Lower leg skin (tissue), 4 donors: ENCODE results near the gene RALGAPA1. TPM values are rescaled to one million over a fixed set of nuclear protein-coding genes. Genes with fewer than 3 reads are reported as not detected.
"Not testable (repeated sequence)": the region's sequence is repeated elsewhere in the genome, so short reads cannot be mapped to it uniquely, and the experiment has no call there.

ENCODE experiments used
- DNase-seq, 2 donors: peaks; one replicate each; pipeline ENCODE4 v3.0.0-alpha.2; 2019; ENCODE audit warnings: low spot score in 2 of 2
- H3K4me3 ChIP-seq: fragments of 200-600 bp; sonication (generic); 2 replicates; pipeline ENCODE4 v1.5.1; 2017; ENCODE audit warnings: mild to moderate bottlenecking, low read depth; ENCODE audit not compliant: poor library complexity, severe bottlenecking
- POLR2A ChIP-seq, 2 donors: fragments of 450-650 bp; IDR thresholded peaks; one replicate each; pipeline ENCODE4 v1.6.1; 2016 to 2017; ENCODE audit warnings: antibody characterized with exemption in 2 of 2, mild to moderate bottlenecking in 1 of 2, moderate library complexity in 1 of 2
- WGBS, 2 donors: methylation state at CpG; one replicate each; pipeline ENCODE4 v1.1.5; 2018; 5-methylcytosine and 5-hydroxymethylcytosine counted together
- intact Hi-C: fragments of 100-400 bp; cut with DNase I; formaldehyde crosslinking; loops from one replicate; pipeline ENCODE4 v1.15.0; 2023; ENCODE audit warnings: low total_unique reads
- total RNA-seq, 4 donors: library from RNA; depleted of rRNA; stranded (reverse); fragments of >200 nt; gene quantifications; one replicate each; pipeline ENCODE4 v1.1.0, GENCODE V29; 2016
- TF ChIP-seq, protein P1 (sequence below), 3 donors: fragments of 450-650 bp; IDR thresholded peaks; one replicate each; pipeline ENCODE4 v1.5.1; 2016; ENCODE audit warnings: antibody characterized with exemption in 3 of 3, mild to moderate bottlenecking in 3 of 3, moderate library complexity in 2 of 3

RALGAPA1 gene
- total RNA-seq, 4 donors from 2014 or later, result 48.4 to 56.9 (median 50.2) TPM

GRCh38 chr14:35695647-35696046, 113.4 kb downstream of the RALGAPA1 start:
- H3K4me3 ChIP-seq, result no peak overlapping the region
- DNase-seq, result no peak
- intact Hi-C loops, result no loop called here
- no peak for TF ChIP-seq POLR2A (IDR thresholded peaks at IDR 0.05)
- TF ChIP-seq, protein P1, sequence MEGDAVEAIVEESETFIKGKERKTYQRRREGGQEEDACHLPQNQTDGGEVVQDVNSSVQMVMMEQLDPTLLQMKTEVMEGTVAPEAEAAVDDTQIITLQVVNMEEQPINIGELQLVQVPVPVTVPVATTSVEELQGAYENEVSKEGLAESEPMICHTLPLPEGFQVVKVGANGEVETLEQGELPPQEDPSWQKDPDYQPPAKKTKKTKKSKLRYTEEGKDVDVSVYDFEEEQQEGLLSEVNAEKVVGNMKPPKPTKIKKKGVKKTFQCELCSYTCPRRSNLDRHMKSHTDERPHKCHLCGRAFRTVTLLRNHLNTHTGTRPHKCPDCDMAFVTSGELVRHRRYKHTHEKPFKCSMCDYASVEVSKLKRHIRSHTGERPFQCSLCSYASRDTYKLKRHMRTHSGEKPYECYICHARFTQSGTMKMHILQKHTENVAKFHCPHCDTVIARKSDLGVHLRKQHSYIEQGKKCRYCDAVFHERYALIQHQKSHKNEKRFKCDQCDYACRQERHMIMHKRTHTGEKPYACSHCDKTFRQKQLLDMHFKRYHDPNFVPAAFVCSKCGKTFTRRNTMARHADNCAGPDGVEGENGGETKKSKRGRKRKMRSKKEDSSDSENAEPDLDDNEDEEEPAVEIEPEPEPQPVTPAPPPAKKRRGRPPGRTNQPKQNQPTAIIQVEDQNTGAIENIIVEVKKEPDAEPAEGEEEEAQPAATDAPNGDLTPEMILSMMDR (IDR thresholded peaks at IDR 0.05), result no peak
- 48 to 51% methylated on average over 1 of the region's 1 CpG for WGBS, 2 donors

DNA sequence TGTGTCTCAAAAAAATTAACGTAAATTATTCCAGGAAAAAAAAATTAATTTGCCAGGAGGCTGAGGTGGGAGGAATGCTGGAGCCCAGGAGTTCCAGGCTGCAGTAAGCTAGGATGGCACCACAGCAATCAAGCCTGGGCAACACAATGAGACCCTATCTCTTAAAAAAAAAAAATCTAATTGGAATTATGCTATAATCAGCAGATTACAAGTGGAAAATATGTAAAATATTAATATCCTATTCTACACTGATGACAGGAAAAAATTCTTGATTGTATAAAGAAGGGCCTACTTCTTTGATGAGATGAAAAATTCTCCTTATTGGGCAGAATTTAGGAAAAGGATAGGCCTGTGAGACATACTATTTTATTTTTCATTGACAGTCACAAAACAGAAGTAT, 114.0 kb downstream of the RALGAPA1 start:
- no peak for DNase-seq
- no peak for TF ChIP-seq POLR2A (IDR thresholded peaks at IDR 0.05)
- TF ChIP-seq, protein P1 (IDR thresholded peaks at IDR 0.05), result no peak
- intact Hi-C loops, result no loop called here
- no peak overlapping the region for H3K4me3 ChIP-seq
- 50 to 64% methylated on average over 1 of the region's 1 CpG for WGBS, 2 donors

GRCh38 chr14:35689000-35689460, 120.1 kb downstream of the RALGAPA1 start:
- TF ChIP-seq, protein P1 (IDR thresholded peaks at IDR 0.05), result no peak
- no peak for TF ChIP-seq POLR2A (IDR thresholded peaks at IDR 0.05)
- no peak overlapping the region for H3K4me3 ChIP-seq
- intact Hi-C loops, result no loop called here
- 90% methylated on average over 3 of the region's 3 CpGs for WGBS, 2 donors
- DNase-seq, result no peak

- DNase-seq, result no peak
- H3K4me3 ChIP-seq, result no peak overlapping the region
- intact Hi-C loops, result no loop called here
- TF ChIP-seq POLR2A (IDR thresholded peaks at IDR 0.05), result no peak
- TF ChIP-seq, protein P1 (IDR thresholded peaks at IDR 0.05), result no peak
- WGBS, 2 donors, result 93 to 96% methylated on average over 6 of the region's 6 CpGs
Observed at GRCh38 chr14:35688126-35688826, 120.8 kb downstream of the RALGAPA1 start.

GRCh38 chr14:35687335-35687939, 121.7 kb downstream of the RALGAPA1 start:
- H3K4me3 ChIP-seq, result no peak overlapping the region
- 7 to 10% methylated on average over 1 of the region's 1 CpG for WGBS, 2 donors
- TF ChIP-seq, protein P1 (IDR thresholded peaks at IDR 0.05), result no peak
- TF ChIP-seq POLR2A (IDR thresholded peaks at IDR 0.05), result no peak
- DNase-seq, result no peak
- intact Hi-C loops, result no loop called here

GRCh38 chr14:35683688-35684087, 125.4 kb downstream of the RALGAPA1 start:
- H3K4me3 ChIP-seq, intact Hi-C loops, DNase-seq: not testable (repeated sequence)
- WGBS, 2 donors, result 94 to 99% methylated on average over 4 of the region's 4 CpGs
